Dermis blood vessel endothelial cell (primary cell): Measurements from ENCODE around the gene SNAP23. TPM values are rescaled to one million over a fixed set of nuclear protein-coding genes. Genes with fewer than 3 reads are reported as not detected.
A peak's percentile ranks its signal among the peaks of the same experiment; 100 is the strongest.

Experiments
- DNase-seq: peaks from one replicate; pipeline ENCODE4 v3.0.0; 2010
- total RNA-seq: library from RNA; depleted of rRNA; stranded (reverse); fragments of >200 nt; gene quantifications from 2 replicates; pipeline ENCODE4 v1.2.3, GENCODE V29; 2014

SNAP23 gene
- total RNA-seq, 1 donor from 2014 or later = 203 TPM

GRCh38 chr15:42575188-42576039 is 80.0 kb downstream of the SNAP23 start, which contains the start of gene STARD9:
STARD9 (plus strand) TSS chr15:42575606; CDS start chr15:42575716, 110 bp downstream.
- peak; percentile 99 for DNase-seq

GRCh38 chr15:42576040-42576594 is 80.7 kb downstream of the SNAP23 start:
- peak; percentile 16 for DNase-seq

GRCh38 chr15:42576776-42577175 is 81.3 kb downstream of the SNAP23 start:
- peak; percentile 15 for DNase-seq

- peak; percentile 13 for DNase-seq
These were observed 82.1 kb downstream of the SNAP23 start for GRCh38 chr15:42577514-42578031.

- no peak for DNase-seq
These were observed 83.6 kb downstream of the SNAP23 start for GRCh38 chr15:42578984-42579537.

GRCh38 chr15:42581272-42581730 is 85.9 kb downstream of the SNAP23 start:
- peak; percentile 87 for DNase-seq

Other genes with a start within 250 kb of the SNAP23 start
- 11.1 and 18.6 TPM in 2 replicates for gene GANC, start 222.4 kb upstream of the SNAP23 start, total RNA-seq
- gene TMEM87A, start 222.2 kb upstream of the SNAP23 start, total RNA-seq = 60.6 and 62.3 TPM in 2 replicates
- gene CAPN3, start 136.1 kb upstream of the SNAP23 start, total RNA-seq = 0.37 and 2.4 TPM in 2 replicates
- gene ZNF106, start 4.5 kb upstream of the SNAP23 start, total RNA-seq = 46.3 and 58.3 TPM in 2 replicates
- gene LRRC57, start 53.2 kb downstream of the SNAP23 start, total RNA-seq = 32.8 and 36.3 TPM in 2 replicates
- 32.0 and 52.4 TPM in 2 replicates for gene HAUS2, start 53.2 kb downstream of the SNAP23 start, total RNA-seq
- gene STARD9, start 80.0 kb downstream of the SNAP23 start, total RNA-seq = 23.0 and 35.4 TPM in 2 replicates
- 12.9 and 17.0 TPM in 2 replicates for gene CDAN1, start 241.5 kb downstream of the SNAP23 start, total RNA-seq